CD4-positive, alpha-beta memory T cell (primary cell): ENCODE measurements around the gene ARL8A. TPM values are rescaled to one million over a fixed set of nuclear protein-coding genes. Genes with fewer than 3 reads are reported as not detected.
A peak's percentile ranks its signal among the peaks of the same experiment; 100 is the strongest.

Experiments
- CTCF ChIA-PET: fragments of 350-600 bp; sonication (Branson Sonifier 250); formaldehyde crosslinking; loops from one replicate; lab custom pipeline; 2021; ENCODE audit warnings: inconsistent platforms; ENCODE audit not compliant: partially characterized antibody; lab: Charles Lee
- POLR2A ChIA-PET: fragments of 350-600 bp; sonication (Branson Sonifier 250); formaldehyde crosslinking; loops from one replicate; lab custom pipeline; 2021; ENCODE audit not compliant: partially characterized antibody; lab: Charles Lee
- DNase-seq, 5 donors: peaks; one replicate each; pipeline versions ENCODE4 v3.0.0 to v3.0.0-alpha.2; 2020 to 2022; ENCODE audit warnings: mixed read lengths in 1 of 5
- H3K27ac ChIP-seq: one replicate; pipeline ENCODE4 v1.7.0; 2013; ENCODE audit warnings: low read depth, low read length
- H3K27me3 ChIP-seq: 2 replicates; pipeline ENCODE4 v1.7.0; 2013; ENCODE audit warnings: mild to moderate bottlenecking, low read length, moderate library complexity; ENCODE audit not compliant: insufficient read depth
- H3K36me3 ChIP-seq: 2 replicates; pipeline ENCODE4 v1.7.0; 2013; ENCODE audit warnings: mild to moderate bottlenecking, low read length, moderate library complexity; ENCODE audit not compliant: insufficient read depth
- H3K4me1 ChIP-seq: 2 replicates; pipeline ENCODE4 v1.7.0; 2013; ENCODE audit warnings: mild to moderate bottlenecking, low read length, moderate library complexity; ENCODE audit not compliant: insufficient read depth
- H3K4me3 ChIP-seq, 2 donors: one replicate each; pipeline ENCODE4 v1.7.0; 2013; ENCODE audit warnings: low read length in 2 of 2, mild to moderate bottlenecking in 1 of 2
- H3K9me3 ChIP-seq, 2 donors: one replicate each; pipeline ENCODE4 v1.7.0; 2013; ENCODE audit warnings: low read length in 2 of 2, control low read depth in 1 of 2; ENCODE audit not compliant: control insufficient read depth in 1 of 2
- H3K27ac Mint-ChIP-seq, 7 donors: one replicate each; pipeline ENCODE4 v1.8.0; 2020 to 2021; ENCODE audit warnings: mixed read lengths in 7 of 7, mild to moderate bottlenecking in 6 of 7, inconsistent platforms in 3 of 7, moderate library complexity in 3 of 7
- H3K27me3 Mint-ChIP-seq, 2 donors: one replicate each; pipeline ENCODE4 v1.8.0; 2020 to 2021; ENCODE audit warnings: mixed read lengths in 2 of 2
- H3K36me3 Mint-ChIP-seq, 2 donors: one replicate each; pipeline ENCODE4 v1.8.0; 2020 to 2021; ENCODE audit warnings: mixed read lengths in 2 of 2, inconsistent platforms in 1 of 2, mild to moderate bottlenecking in 1 of 2
- H3K4me1 Mint-ChIP-seq, 4 donors: one replicate each; pipeline ENCODE4 v1.8.0; 2020 to 2021; ENCODE audit warnings: mixed read lengths in 4 of 4, mild to moderate bottlenecking in 1 of 4
- H3K4me3 Mint-ChIP-seq, 8 donors: one replicate each; pipeline ENCODE4 v1.8.0; 2020 to 2021; ENCODE audit warnings: mixed read lengths in 8 of 8, mild to moderate bottlenecking in 7 of 8, moderate library complexity in 6 of 8, inconsistent platforms in 3 of 8
- H3K9me3 Mint-ChIP-seq, 8 donors: one replicate each; pipeline ENCODE4 v1.8.0; 2020 to 2021; ENCODE audit warnings: mixed read lengths in 8 of 8, mild to moderate bottlenecking in 5 of 8, inconsistent platforms in 3 of 8, moderate library complexity in 1 of 8
- intact Hi-C: fragments of 100-400 bp; cut with micrococcal nuclease; formaldehyde crosslinking; loops from one replicate; pipeline ENCODE4 v1.15.1; 2023
- polyA plus RNA-seq, 2 donors: library from polyadenylated mRNA; unstranded; fragments of 300-500 nt; fragmentation: Illumina TruSeq; gene quantifications; one replicate each; pipeline ENCODE4 v1.2.3, GENCODE V29; 2021
- total RNA-seq, 2 experiments: library from RNA; stranded (reverse); gene quantifications; one replicate each; pipeline ENCODE4 v1.2.3, GENCODE V29; 2021

Gene ARL8A
- total and polyA plus RNA-seq, 4 experiments from 2014 or later: 7.1 to 55.0 (median 29.4) TPM

DNA sequence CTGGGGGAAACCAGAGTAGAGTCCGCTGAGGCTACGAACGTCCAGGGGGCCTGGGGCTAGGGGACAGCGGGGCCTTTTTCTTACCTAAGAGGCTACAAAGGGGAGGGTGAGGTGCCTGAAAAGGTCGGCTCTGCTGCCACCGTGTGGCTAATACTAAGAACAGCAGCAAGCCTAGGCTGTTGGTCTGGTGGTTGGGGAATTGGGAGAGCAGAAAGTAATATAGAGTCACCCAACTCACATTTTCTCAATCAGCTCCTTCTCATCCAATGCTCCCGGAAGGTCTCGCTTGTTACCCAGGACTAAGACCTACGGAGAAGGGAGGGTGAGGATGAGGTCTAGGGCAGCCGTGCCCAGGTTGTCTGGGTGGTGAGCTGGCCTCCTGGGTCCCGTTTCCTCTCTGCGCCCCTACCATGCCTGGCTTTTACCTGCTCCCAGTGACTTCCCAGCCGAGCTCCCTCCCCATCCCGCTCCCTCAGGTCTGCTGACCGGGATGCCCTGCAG is 9.3 kb downstream of the ARL8A start:
- Histone ChIP-seq H3K9me3 (no peaks in the 10 kb centered on the region), H3K4me3 (no peak overlapping the region), H3K27ac (no peak overlapping the region), H3K27me3 (no peaks in the 10 kb centered on the region), H3K4me1 (peaks cover 7% of the 10 kb centered on the region), H3K36me3 (peaks cover 28% of the 10 kb centered on the region)
- intact Hi-C loops: loop anchor here (1.0 kb wide), 2 partner anchors 9 to 126 kb away; partner anchors contain the start of gene ARL8A
- H3K36me3 Mint-ChIP-seq: peaks cover 21 to 43% of the 10 kb centered on the region in 2 donors
- ChIA-PET POLR2A (interaction anchor here (1.6 kb wide), 2 partner anchors 9 to 27 kb away, joined by 4 to 7 read pairs; partner anchors contain the start of gene ARL8A), CTCF (interaction anchor here (0.6 to 4.9 kb wide), 24 partner anchors 8 to 239 kb away, joined by 3 to 24 read pairs (median 5); partner anchors contain the start of genes ELF3, GPR37L1 and PTPN7)
- no peak overlapping the region for H3K4me3 Mint-ChIP-seq
- DNase-seq: peak; percentile 47 to 59 (median 58)
- H3K27me3 Mint-ChIP-seq: no peaks in the 10 kb centered on the region
- H3K4me1 Mint-ChIP-seq: peaks cover 2 to 20% (median 4%) of the 10 kb centered on the region in 4 donors
- peak overlapping the region in 2 of 7 donors; percentile 14 to 70 for H3K27ac Mint-ChIP-seq
- no peaks in the 10 kb centered on the region for H3K9me3 Mint-ChIP-seq

GRCh38 chr1:202134645-202135172 is 9.8 kb downstream of the ARL8A start:
- Histone ChIP-seq H3K4me3 (no peak overlapping the region), H3K9me3 (no peaks in the 10 kb centered on the region), H3K36me3 (peaks cover 28% of the 10 kb centered on the region), H3K27ac (no peak overlapping the region), H3K4me1 (peaks cover 7% of the 10 kb centered on the region), H3K27me3 (no peaks in the 10 kb centered on the region)
- Mint-ChIP-seq H3K9me3 (no peaks in the 10 kb centered on the region), H3K27ac (peak overlapping the region in 2 of 7 donors; percentile 42 to 70), H3K27me3 (no peaks in the 10 kb centered on the region), H3K4me3 (no peak overlapping the region), H3K4me1 (peaks cover 1 to 20% (median 4%) of the 10 kb centered on the region in 4 donors), H3K36me3 (peaks cover 21 to 43% of the 10 kb centered on the region in 2 donors)
- intact Hi-C loops: loop anchor here (1.0 kb wide), 2 partner anchors 10 to 125 kb away; partner anchors contain the start of gene ARL8A
- DNase-seq: no peak
- ChIA-PET CTCF (interaction anchor here (0.9 to 4.9 kb wide), 17 partner anchors 9 to 239 kb away, joined by 3 to 24 read pairs (median 8); partner anchors contain the start of genes ELF3 and GPR37L1), POLR2A (interaction anchor here (1.6 kb wide), 1 partner anchor 10 kb away, joined by 7 read pairs; the partner anchor contains the start of gene ARL8A)

GRCh38 chr1:202133989-202134388 is 10.5 kb downstream of the ARL8A start:
- ChIA-PET POLR2A (interaction anchor here (1.4 kb wide), 1 partner anchor 9 kb away, joined by 3 read pairs; no protein-coding TSS in a partner anchor), CTCF (interaction anchor here (0.5 to 4.9 kb wide), 12 partner anchors 9 to 238 kb away, joined by 3 to 24 read pairs (median 9); partner anchors contain the start of genes ELF3, GPR37L1 and PTPN7)
- Mint-ChIP-seq H3K9me3 (no peaks in the 10 kb centered on the region), H3K4me3 (no peak overlapping the region), H3K27ac (no peak overlapping the region), H3K36me3 (peaks cover 21 to 42% of the 10 kb centered on the region in 2 donors), H3K27me3 (no peaks in the 10 kb centered on the region), H3K4me1 (peaks cover 0 to 19% (median 3%) of the 10 kb centered on the region in 4 donors)
- H3K4me3 ChIP-seq: no peak overlapping the region
- H3K9me3 ChIP-seq: no peaks in the 10 kb centered on the region
- intact Hi-C loops: no loop called here
- no peaks in the 10 kb centered on the region for H3K27me3 ChIP-seq
- no peak for DNase-seq
- peaks cover 7% of the 10 kb centered on the region for H3K4me1 ChIP-seq
- peaks cover 28% of the 10 kb centered on the region for H3K36me3 ChIP-seq
- H3K27ac ChIP-seq: no peak overlapping the region

DNA sequence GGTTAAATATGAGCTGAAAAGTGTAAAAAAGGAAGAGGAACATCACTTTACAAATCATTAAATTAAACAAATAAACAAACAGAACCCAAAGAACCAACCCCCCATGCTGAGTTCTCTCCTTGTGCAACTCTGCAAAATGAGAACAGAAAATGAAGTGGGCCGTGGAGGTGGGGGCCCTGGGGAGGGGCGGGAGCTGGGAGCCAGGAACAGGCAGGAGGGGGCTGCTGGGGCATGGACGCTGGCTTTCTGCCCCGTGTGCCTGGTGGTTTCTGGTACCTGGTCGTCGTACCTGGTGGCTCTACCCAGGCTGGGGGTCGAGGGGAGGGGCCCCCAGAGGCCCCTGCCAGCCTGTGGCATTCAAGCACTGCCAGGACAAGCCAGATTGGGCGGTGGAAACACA is 11.0 kb downstream of the ARL8A start:
- intact Hi-C loops: no loop called here
- H3K4me3 Mint-ChIP-seq: no peak overlapping the region
- Histone ChIP-seq H3K4me3 (no peak overlapping the region), H3K36me3 (peaks cover 28% of the 10 kb centered on the region), H3K27me3 (no peaks in the 10 kb centered on the region), H3K4me1 (peaks cover 7% of the 10 kb centered on the region), H3K9me3 (no peaks in the 10 kb centered on the region), H3K27ac (no peak overlapping the region)
- H3K27ac Mint-ChIP-seq: peak overlapping the region in 1 of 7 donors; percentile 22
- ChIA-PET CTCF (interaction anchor here (0.7 to 4.9 kb wide), 5 partner anchors 10 to 303 kb away, joined by 3 to 24 read pairs (median 4); partner anchors contain the start of genes ELF3 and PTPN7), POLR2A (interaction anchor here (1.4 kb wide), 1 partner anchor 10 kb away, joined by 3 read pairs; no protein-coding TSS in a partner anchor)
- peaks cover 0 to 14% (median 2%) of the 10 kb centered on the region in 4 donors for H3K4me1 Mint-ChIP-seq
- H3K36me3 Mint-ChIP-seq: peaks cover 18 to 37% of the 10 kb centered on the region in 2 donors
- no peaks in the 10 kb centered on the region for H3K27me3 Mint-ChIP-seq
- no peak for DNase-seq
- H3K9me3 Mint-ChIP-seq: no peaks in the 10 kb centered on the region

DNA sequence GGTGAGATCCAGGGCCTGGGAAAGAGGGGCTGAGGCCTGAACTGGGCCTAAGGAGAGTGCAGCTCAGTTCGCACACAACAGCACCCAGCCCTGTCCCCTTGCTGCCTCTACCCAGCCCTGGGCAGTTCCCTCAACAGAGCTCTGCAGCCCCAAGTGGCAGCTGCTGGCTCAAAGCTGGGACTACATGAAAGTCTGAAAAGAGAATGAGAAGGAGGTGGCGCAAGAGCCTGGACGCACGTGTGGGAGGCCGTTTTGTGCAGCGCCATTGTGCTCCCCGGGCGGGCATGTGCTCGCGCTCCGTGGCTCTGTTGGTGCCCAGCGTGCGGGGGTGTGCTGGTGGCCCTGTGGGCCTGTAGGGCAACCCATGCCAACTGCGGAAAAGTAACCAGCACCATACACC is 11.5 kb downstream of the ARL8A start:
- no peak for DNase-seq
- CTCF ChIA-PET: interaction anchor here (0.7 to 4.9 kb wide), 6 partner anchors 10 to 304 kb away, joined by 3 to 24 read pairs (median 5); partner anchors contain the start of genes ELF3 and PTPN7
- H3K4me1 ChIP-seq: peaks cover 7% of the 10 kb centered on the region
- Mint-ChIP-seq H3K4me1 (peaks cover 0 to 9% (median 2%) of the 10 kb centered on the region in 4 donors), H3K4me3 (no peak overlapping the region), H3K9me3 (no peaks in the 10 kb centered on the region), H3K36me3 (peaks cover 13 to 32% of the 10 kb centered on the region in 2 donors), H3K27ac (no peak overlapping the region), H3K27me3 (no peaks in the 10 kb centered on the region)
- H3K36me3 ChIP-seq: peaks cover 28% of the 10 kb centered on the region
- POLR2A ChIA-PET: interaction anchor here (1.4 kb wide), 1 partner anchor 10 kb away, joined by 3 read pairs; no protein-coding TSS in a partner anchor
- no peaks in the 10 kb centered on the region for H3K9me3 ChIP-seq
- H3K4me3 ChIP-seq: no peak overlapping the region
- intact Hi-C loops: no loop called here
- H3K27me3 ChIP-seq: no peaks in the 10 kb centered on the region
- no peak overlapping the region for H3K27ac ChIP-seq

DNA sequence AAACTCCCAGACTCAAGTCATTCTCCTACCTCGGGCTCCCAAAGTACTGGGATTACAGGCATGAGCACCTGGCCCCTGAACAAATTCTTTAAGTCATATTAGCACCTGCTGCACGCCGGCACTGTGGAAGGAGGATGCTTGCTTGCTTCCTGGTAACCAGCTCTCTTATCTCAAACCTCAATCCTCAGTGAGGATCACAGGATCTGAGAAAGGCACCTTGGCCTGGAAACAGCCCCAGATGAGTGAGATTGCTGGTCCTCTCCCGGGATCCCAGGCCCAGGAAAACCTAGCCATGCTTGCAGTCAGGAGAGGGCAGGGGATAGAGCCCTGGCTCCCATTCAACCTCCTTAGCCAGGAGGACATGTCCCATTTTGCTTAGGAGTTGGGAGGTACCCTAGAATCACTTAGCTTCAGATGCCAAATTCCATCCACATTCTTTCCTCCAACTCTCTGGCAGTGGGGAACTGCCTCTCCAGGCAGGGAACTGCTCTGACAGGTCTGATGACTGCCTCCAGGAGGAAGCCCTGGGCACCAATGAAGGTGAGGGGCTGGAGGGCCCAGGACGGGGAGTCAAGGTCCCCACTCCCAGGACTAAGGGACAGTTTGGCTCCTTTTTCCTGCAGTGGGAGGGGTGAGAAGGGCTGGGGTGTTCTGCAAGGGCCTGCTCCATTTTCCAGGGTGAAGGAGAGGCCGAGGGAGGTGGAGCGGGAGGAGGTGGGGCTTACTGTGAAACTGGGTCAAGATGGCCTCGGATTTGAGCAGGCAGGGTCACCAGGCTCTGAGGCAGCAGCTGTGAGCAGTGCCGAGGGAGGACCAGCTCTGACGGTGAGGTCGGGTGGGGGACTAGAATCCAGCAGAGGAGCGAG is 12.3 kb downstream of the ARL8A start:
- Histone ChIP-seq H3K9me3 (no peaks in the 10 kb centered on the region), H3K27ac (no peak overlapping the region), H3K36me3 (peaks cover 23% of the 10 kb centered on the region), H3K27me3 (no peaks in the 10 kb centered on the region), H3K4me1 (peaks cover 7% of the 10 kb centered on the region), H3K4me3 (no peak overlapping the region)
- POLR2A ChIA-PET: interaction anchor here (1.2 to 1.4 kb wide), 2 partner anchors 11 to 30 kb away, joined by 3 read pairs; no protein-coding TSS in a partner anchor
- no peak overlapping the region for H3K4me3 Mint-ChIP-seq
- H3K27ac Mint-ChIP-seq: peak overlapping the region in 3 of 7 donors; percentile 52 to 87 (median 84)
- no peak for DNase-seq
- H3K4me1 Mint-ChIP-seq: peaks cover 0 to 6% (median 2%) of the 10 kb centered on the region in 4 donors
- H3K36me3 Mint-ChIP-seq: peaks cover 13 to 26% of the 10 kb centered on the region in 2 donors
- CTCF ChIA-PET: interaction anchor here (0.7 to 4.9 kb wide), 6 partner anchors 11 to 133 kb away, joined by 3 to 24 read pairs (median 4); partner anchors contain the start of genes ELF3 and PTPN7
- H3K9me3 Mint-ChIP-seq: no peaks in the 10 kb centered on the region
- no peaks in the 10 kb centered on the region for H3K27me3 Mint-ChIP-seq
- intact Hi-C loops: no loop called here
